GM19193 (cell line): ENCODE data around the gene TRIM49.
"Not testable (repeated sequence)": the region's sequence is repeated elsewhere in the genome, so short reads cannot be mapped to it uniquely, and the experiment has no call there.

Experiments
- POLR2A ChIP-seq: IDR thresholded peaks from 4 replicates; pipeline ENCODE4 v1.6.1; 2011; ENCODE audit not compliant: insufficient read depth, insufficient read length; ENCODE audit errors: extremely low read depth

The TRIM49 gene

GRCh38 chr11:89808475-89808874, at the start of gene TRIM49:
Gene TRIM49 (minus strand): TSS chr11:89808575. CDS start chr11:89804469, 4,106 bp downstream.
- TF ChIP-seq POLR2A = not testable (repeated sequence)
